ENCODE data around the gene NCAPH2. TPM values are rescaled to one million over a fixed set of nuclear protein-coding genes. Genes with fewer than 3 reads are reported as not detected.

NCAPH2 gene
- 18.4 and 27.0 TPM in 2 replicates for total RNA-seq

GRCh38 chr22:50507991-50508884, at the start of gene NCAPH2:
TSS of gene NCAPH2 (plus strand) at chr22:50508224. CDS start at chr22:50508338, 114 bp downstream.

GRCh38 chr22:50474710-50475651, 33.0 kb upstream of the NCAPH2 start, which contains the start of gene SBF1:
TSS of gene SBF1 (minus strand) at chr22:50475035. CDS start at chr22:50474840, 195 bp downstream.

GRCh38 chr22:50481440-50482106, 26.5 kb upstream of the NCAPH2 start, which contains the start of gene ADM2:
TSS of gene ADM2 (plus strand) at chr22:50481543. CDS start at chr22:50481848, 305 bp downstream.

GRCh38 chr22:50486561-50487289, 21.3 kb upstream of the NCAPH2 start, which contains the start of gene MIOX:
TSS of gene MIOX (plus strand) at chr22:50486859. CDS start at chr22:50486898, 39 bp downstream.

GRCh38 chr22:50507421-50507990, 518 bp upstream of the NCAPH2 start, which contains the start of gene LMF2:
TSS of gene LMF2 (minus strand) at chr22:50507702. CDS start at chr22:50507675, 27 bp downstream.

GRCh38 chr22:50525104-50525857, 17.3 kb downstream of the NCAPH2 start, which contains the start of gene SCO2:
TSS of gene SCO2 (minus strand) at chr22:50525598. CDS start at chr22:50524411, 1,187 bp downstream.

GRCh38 chr22:50529897-50530579, 22.0 kb downstream of the NCAPH2 start, which contains the start of gene TYMP:
TSS of gene TYMP (minus strand) at chr22:50530012. CDS start at chr22:50529709, 303 bp downstream.

GRCh38 chr22:50545522-50546325, 37.7 kb downstream of the NCAPH2 start, which contains the start of gene KLHDC7B:
TSS of gene KLHDC7B (plus strand) at chr22:50545899. CDS start at chr22:50546244, 345 bp downstream.

GRCh38 chr22:50562523-50563412, 54.7 kb downstream of the NCAPH2 start, which contains the start of gene SYCE3:
TSS of gene SYCE3 (minus strand) at chr22:50562919. CDS start at chr22:50556405, 6,514 bp downstream.

Other genes starting within 250 kb of the NCAPH2 start
- 9.2 and 18.4 TPM in 2 replicates for gene MAPK12, start 246.5 kb upstream of the NCAPH2 start, total RNA-seq
- 2.7 and 9.5 TPM in 2 replicates for gene MAPK11, start 237.8 kb upstream of the NCAPH2 start, total RNA-seq
- 96.0 and 396 TPM in 2 replicates for gene PLXNB2, start 200.6 kb upstream of the NCAPH2 start, total RNA-seq
- gene DENND6B, start 181.2 kb upstream of the NCAPH2 start, total RNA-seq = 0.68 and 2.3 TPM in 2 replicates
- 43.1 and 67.0 TPM in 2 replicates for gene PPP6R2, start 164.9 kb upstream of the NCAPH2 start, total RNA-seq
- gene SBF1, start 33.2 kb upstream of the NCAPH2 start, total RNA-seq = 116 and 181 TPM in 2 replicates
- 6.2 and 23.1 TPM in 2 replicates for gene ADM2, start 26.7 kb upstream of the NCAPH2 start, total RNA-seq
- 0.14 TPM in 1 of 2 replicates, not detected in the other for gene MIOX, start 21.4 kb upstream of the NCAPH2 start, total RNA-seq
- 11.6 and 37.9 TPM in 2 replicates for gene LMF2, start 522 bp upstream of the NCAPH2 start, total RNA-seq
- 2.1 and 3.8 TPM in 2 replicates for gene SCO2, start 17.4 kb downstream of the NCAPH2 start, total RNA-seq
- gene TYMP, start 21.8 kb downstream of the NCAPH2 start, total RNA-seq = 113 and 148 TPM in 2 replicates
- gene KLHDC7B, start 37.7 kb downstream of the NCAPH2 start, total RNA-seq = 1.0 and 3.9 TPM in 2 replicates
- gene SYCE3, start 54.7 kb downstream of the NCAPH2 start, total RNA-seq = 0.28 TPM in 1 of 2 replicates, not detected in the other
- 1.7 and 14.2 TPM in 2 replicates for gene CPT1B, start 70.2 kb downstream of the NCAPH2 start, total RNA-seq
- gene CHKB, start 74.6 kb downstream of the NCAPH2 start, total RNA-seq = 21.1 and 21.9 TPM in 2 replicates
- 1.0 and 1.8 TPM in 2 replicates for gene MAPK8IP2, start 92.6 kb downstream of the NCAPH2 start, total RNA-seq
- 13.0 and 50.1 TPM in 2 replicates for gene ARSA, start 119.9 kb downstream of the NCAPH2 start, total RNA-seq
- gene SHANK3, start 164.6 kb downstream of the NCAPH2 start, total RNA-seq = 1.4 and 6.3 TPM in 2 replicates
- gene ACR, start 230.0 kb downstream of the NCAPH2 start, total RNA-seq = under 0.01 and 0.14 TPM in 2 replicates

Measured in nasal cavity respiratory epithelium epithelial cell of viscerocranial mucosa (primary cell).